A549 (cell line): Measurements from ENCODE around the gene CACNA1D.

Experiments
- CEBPB ChIP-seq, 2 experiments: fragments of >200 bp in 1 of 2; sonication (Bioruptor Twin) in 1 of 2; formaldehyde crosslinking in 1 of 2; IDR thresholded peaks; 2 replicates each; pipeline ENCODE4 v1.6.1; 2012 to 2016
- CTCF ChIP-seq: fragments of >200 bp; sonication (Bioruptor Twin); formaldehyde crosslinking; IDR thresholded peaks from 3 replicates; pipeline ENCODE4 v1.5.1; 2016
- HDAC2 ChIP-seq: fragments of 200-600 bp; sonication (generic); IDR thresholded peaks from 2 replicates; pipeline ENCODE4 v1.6.1; 2016
- HOXB13 ChIP-seq: fragments of 250-450 bp; sonication (Bioruptor Pico); IDR thresholded peaks from 2 replicates; pipeline ENCODE4 v1.5.0; 2020; ENCODE audit warnings: low read depth, mild to moderate bottlenecking, moderate library complexity
- NPAS2 ChIP-seq: fragments of 250-450 bp; sonication (Bioruptor Pico); IDR thresholded peaks from 2 replicates; pipeline ENCODE4 v1.8.0; 2022; ENCODE audit warnings: mild to moderate bottlenecking, moderate library complexity, borderline replicate concordance
- POLR2A ChIP-seq: IDR thresholded peaks from 2 replicates; pipeline ENCODE4 v1.6.1; 2012; ENCODE audit warnings: mild to moderate bottlenecking, low read length
- RFX5 ChIP-seq: fragments of 450-650 bp; IDR thresholded peaks from 2 replicates; pipeline ENCODE4 v1.7.1; 2014; ENCODE audit warnings: antibody characterized with exemption, mild to moderate bottlenecking, moderate library complexity
- SMC3 ChIP-seq: fragments of >200 bp; sonication (Bioruptor Twin); formaldehyde crosslinking; IDR thresholded peaks from 3 replicates; pipeline ENCODE4 v1.6.1; 2018; ENCODE audit warnings: inconsistent platforms
- USF2 ChIP-seq: fragments of 450-650 bp; IDR thresholded peaks from 2 replicates; pipeline ENCODE4 v1.6.1; 2014; ENCODE audit warnings: antibody characterized with exemption
- TF ChIP-seq, protein P1 (sequence below): fragments of 200-600 bp; sonication (generic); IDR thresholded peaks from 2 replicates; pipeline ENCODE4 v1.6.1; 2016; ENCODE audit warnings: antibody characterized with exemption, mild to moderate bottlenecking, moderate library complexity

DNA sequence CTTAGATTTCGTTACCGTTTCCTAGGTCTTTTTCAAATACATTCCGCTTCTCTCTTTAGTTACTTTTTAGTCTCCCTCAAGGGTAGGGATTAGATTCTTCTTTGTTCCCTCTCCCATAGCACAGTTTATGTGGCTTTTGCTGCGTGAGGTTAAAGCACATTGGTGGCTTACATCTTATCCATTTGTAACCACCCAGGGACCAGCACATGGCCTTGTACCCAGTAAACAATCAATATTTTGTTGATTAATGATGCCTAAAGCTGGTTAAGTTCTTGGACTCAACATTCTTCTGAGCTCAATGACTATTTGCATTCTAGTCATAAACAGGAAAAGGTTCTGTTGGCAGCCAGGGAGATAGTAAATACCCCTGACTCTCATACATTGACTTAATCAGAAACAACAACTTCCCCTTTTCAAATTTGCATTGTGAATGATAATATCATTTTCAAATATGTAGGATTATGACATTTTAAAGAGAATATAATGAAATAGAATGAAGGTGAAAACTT is 60.2 kb downstream of the CACNA1D start:
- TF ChIP-seq HDAC2 (no peak), HOXB13 (CRISPR knock-in tag) (no peak), CTCF (no peak), USF2 (no peak), NPAS2 (no peak), POLR2A (no peak), RFX5 (no peak), SMC3 (no peak), CEBPB (IDR thresholded peaks at IDR 0.05) (no peak)
- TF ChIP-seq, protein P1, sequence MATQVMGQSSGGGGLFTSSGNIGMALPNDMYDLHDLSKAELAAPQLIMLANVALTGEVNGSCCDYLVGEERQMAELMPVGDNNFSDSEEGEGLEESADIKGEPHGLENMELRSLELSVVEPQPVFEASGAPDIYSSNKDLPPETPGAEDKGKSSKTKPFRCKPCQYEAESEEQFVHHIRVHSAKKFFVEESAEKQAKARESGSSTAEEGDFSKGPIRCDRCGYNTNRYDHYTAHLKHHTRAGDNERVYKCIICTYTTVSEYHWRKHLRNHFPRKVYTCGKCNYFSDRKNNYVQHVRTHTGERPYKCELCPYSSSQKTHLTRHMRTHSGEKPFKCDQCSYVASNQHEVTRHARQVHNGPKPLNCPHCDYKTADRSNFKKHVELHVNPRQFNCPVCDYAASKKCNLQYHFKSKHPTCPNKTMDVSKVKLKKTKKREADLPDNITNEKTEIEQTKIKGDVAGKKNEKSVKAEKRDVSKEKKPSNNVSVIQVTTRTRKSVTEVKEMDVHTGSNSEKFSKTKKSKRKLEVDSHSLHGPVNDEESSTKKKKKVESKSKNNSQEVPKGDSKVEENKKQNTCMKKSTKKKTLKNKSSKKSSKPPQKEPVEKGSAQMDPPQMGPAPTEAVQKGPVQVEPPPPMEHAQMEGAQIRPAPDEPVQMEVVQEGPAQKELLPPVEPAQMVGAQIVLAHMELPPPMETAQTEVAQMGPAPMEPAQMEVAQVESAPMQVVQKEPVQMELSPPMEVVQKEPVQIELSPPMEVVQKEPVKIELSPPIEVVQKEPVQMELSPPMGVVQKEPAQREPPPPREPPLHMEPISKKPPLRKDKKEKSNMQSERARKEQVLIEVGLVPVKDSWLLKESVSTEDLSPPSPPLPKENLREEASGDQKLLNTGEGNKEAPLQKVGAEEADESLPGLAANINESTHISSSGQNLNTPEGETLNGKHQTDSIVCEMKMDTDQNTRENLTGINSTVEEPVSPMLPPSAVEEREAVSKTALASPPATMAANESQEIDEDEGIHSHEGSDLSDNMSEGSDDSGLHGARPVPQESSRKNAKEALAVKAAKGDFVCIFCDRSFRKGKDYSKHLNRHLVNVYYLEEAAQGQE, result no peak
